GM10266 (cell line): ENCODE data around the gene GNB5.
"Not testable (repeated sequence)": the region's sequence is repeated elsewhere in the genome, so short reads cannot be mapped to it uniquely, and the experiment has no call there.

Experiments
- DNase-seq: peaks from one replicate; pipeline ENCODE4 v3.0.0; 2012; ENCODE audit errors: extremely low spot score
- TF ChIP-seq, protein P1 (sequence below): IDR thresholded peaks from 2 replicates; pipeline ENCODE4 v1.5.1; 2012; ENCODE audit warnings: mild to moderate bottlenecking, low read depth; ENCODE audit not compliant: control insufficient read depth, insufficient read depth; ENCODE audit errors: missing control alignments

GNB5 gene

DNA sequence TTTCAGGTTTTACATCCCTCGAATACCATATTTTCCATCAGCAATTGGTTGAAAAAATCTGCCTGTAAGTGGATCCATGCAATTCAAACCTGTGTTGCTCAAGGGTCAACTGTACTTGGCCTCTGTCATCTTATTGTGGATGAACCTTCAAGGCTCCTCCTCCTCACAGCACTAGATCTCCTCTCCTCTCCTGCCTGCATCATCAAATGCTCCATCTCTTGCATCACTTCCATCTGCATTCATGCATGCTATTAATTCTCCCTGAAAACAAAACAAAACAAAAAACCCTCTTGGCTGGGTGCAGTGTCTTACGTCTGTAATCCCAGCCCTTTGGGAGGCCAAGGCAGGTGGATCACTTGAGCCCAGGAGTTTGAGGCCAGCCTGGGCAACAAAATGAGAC lies 88.7 kb downstream of the GNB5 start:
- no peak for DNase-seq
- TF ChIP-seq, protein P1, sequence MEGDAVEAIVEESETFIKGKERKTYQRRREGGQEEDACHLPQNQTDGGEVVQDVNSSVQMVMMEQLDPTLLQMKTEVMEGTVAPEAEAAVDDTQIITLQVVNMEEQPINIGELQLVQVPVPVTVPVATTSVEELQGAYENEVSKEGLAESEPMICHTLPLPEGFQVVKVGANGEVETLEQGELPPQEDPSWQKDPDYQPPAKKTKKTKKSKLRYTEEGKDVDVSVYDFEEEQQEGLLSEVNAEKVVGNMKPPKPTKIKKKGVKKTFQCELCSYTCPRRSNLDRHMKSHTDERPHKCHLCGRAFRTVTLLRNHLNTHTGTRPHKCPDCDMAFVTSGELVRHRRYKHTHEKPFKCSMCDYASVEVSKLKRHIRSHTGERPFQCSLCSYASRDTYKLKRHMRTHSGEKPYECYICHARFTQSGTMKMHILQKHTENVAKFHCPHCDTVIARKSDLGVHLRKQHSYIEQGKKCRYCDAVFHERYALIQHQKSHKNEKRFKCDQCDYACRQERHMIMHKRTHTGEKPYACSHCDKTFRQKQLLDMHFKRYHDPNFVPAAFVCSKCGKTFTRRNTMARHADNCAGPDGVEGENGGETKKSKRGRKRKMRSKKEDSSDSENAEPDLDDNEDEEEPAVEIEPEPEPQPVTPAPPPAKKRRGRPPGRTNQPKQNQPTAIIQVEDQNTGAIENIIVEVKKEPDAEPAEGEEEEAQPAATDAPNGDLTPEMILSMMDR: no peak

DNA sequence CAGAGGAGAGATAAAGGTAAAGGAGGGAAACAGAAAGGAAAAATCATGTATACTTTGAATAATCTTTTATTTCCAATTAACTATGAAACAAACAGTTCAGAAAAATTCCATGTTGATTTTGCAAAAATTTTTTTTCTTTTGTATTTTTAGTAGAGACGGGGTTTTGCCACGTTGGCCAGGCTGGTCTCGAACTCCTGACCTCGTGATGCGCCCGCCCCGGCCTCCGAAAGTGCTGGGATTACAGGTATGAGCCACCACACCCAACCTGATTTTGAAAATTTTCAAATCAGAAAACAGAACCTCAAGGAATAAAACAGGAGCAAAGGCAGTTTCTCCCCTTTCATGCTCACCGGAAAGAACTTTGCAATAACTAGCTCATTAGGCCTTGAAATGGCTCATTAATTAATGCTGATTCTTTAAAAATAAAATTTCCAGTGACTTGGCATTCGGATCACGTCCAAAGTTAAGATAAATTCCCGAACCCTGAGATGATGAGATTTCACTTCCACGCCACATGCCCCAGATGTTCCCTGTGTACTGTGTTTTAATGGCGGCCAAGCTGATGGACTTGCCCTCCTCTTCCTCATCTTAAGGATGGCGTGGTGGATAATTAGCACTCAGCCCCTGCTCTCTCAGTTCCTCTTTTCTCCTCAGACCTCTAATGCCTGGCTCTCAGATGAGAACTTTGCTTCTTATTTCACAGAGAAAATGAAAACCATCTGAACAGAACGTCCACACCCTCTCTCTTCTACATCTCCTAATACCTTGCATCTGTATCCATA lies 89.5 kb downstream of the GNB5 start:
- peak; percentile 59 for DNase-seq
- TF ChIP-seq, protein P1: no peak

DNA sequence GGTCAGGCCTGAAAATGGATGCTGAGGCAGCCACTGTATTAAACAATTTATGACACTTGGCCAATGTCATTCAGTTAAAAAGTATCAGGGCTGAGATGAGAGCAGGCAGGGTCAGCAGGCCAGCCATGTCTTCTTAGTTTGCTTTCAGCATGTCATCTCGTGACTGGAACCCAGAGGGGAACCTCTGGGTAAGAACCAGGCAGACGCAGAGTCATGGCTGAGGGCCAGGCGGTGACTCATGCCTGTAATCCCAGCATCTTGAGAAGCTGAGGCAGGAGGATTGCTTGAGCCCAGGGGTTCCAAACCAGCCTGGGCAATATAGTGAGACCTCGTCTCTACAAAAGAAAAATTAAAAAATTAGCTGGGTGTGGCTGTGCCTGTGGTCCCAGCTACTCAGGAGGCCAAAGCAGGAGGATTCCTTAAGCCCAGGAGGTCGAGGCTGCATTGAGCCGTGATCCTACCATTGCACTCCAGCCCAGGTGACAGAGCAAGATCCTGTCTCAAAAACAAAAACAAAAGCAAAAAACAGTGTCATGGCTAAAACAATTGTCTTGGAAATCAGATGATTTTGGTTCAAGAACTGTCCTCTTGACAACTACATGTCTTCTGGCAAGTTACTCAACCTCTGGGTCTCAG lies 90.3 kb downstream of the GNB5 start:
- DNase-seq: no peak
- TF ChIP-seq, protein P1: no peak

DNA sequence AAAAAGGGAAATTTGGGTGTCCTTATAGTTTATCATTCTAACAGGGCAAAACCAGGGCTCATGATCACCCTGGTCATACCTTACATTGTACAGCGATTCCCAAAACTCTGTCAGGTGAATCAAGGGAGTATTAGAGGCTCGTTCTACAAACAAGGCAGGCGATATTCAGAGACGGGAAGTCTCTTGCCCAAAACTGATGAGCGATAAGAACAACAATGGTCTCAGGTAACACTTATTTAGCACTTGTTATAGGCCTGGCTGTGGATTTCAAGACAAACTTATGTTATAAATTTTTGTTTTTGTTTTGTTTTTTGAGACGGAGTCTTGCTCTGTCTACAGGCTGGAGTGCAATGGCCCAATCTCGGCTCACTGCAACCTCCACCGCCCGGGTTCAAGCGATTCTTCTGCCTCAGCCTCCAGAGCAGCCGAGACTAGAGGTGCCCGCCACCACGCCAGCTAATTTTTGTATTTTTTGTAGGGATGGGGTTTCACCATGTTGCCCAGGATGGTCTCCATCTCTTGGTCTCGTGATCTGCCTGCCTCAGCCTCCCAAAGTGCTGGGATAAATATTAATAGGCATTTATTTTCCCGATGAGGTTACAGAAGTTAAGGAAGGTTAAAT lies 91.4 kb downstream of the GNB5 start:
- no peak for DNase-seq
- TF ChIP-seq, protein P1: no peak

DNA sequence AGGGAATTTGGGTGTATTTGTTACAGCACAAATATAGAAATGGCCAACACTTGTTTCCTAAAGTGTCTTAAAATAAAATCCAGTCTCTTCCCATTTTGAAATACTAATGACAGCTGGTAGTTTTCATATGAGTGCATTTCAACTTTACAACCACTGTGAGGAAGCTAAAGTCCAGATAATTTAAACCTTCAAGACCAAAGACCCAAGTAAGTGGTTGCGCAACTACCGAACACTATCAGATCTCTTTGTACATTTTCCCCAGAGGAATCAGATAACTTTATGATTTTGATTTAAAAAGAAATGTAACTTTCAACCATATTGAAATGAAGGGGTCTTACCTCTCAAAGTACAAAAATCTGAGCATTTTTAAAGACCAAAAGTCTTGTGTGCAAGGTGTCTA lies 92.9 kb downstream of the GNB5 start:
- TF ChIP-seq, protein P1: no peak
- no peak for DNase-seq

DNA sequence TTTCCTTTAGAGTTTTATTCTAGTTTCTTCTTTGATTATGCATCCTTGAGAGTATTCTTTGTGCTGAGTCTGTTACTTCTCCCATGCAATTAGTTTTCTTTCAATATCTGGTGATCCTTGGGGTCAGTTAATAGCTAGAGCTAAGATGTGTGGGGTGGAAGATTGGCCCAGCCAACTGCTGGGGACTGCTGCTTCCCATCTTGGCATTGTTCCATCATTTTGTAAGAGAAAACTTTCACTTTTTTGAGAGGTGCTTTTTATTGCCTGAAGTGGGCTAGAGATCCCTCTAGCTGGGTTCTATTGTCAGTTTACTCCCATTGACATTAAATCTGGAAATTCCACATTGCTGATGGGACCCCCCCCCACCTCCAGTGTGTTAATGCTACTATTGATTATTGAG lies 94.0 kb downstream of the GNB5 start:
- no peak for DNase-seq
- TF ChIP-seq, protein P1: no peak

DNA sequence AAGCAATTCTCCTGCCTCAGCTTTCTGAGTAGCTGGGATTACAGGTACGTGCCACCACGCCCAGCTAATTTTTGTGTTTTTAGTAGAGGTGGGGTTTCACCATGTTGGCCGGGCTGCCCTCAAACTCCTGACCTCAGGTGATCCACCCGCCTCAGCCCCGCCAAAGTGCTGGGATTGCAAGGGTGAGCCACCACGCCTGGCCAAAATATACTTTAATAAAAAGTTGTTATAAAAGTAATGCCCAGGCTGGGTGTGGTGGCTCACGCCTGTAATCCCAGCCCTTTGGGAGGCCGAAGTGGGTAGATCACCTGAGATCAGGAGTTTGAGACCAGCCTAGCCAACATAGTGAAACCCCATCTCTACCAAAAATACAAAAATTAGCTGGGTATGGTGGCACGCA lies 94.7 kb downstream of the GNB5 start:
- not testable (repeated sequence) for DNase-seq
